ENCODE measurements around the gene TENM3.

- no peak for TF ChIP-seq CTCF (conservative IDR thresholded peaks at IDR 0.05)
- TF ChIP-seq EZH2 (IDR thresholded peaks at IDR 0.05; ENCODE audit: low read depth) = no peak
Observed at GRCh38 chr4:182245541-182246215, 2.5 kb downstream of the TENM3 start.
